Smooth muscle cell (in vitro differentiated cells): ENCODE results near the gene VAC14. TPM values are rescaled to one million over a fixed set of nuclear protein-coding genes. Genes with fewer than 3 reads are reported as not detected.

Source experiments
- DNase-seq: peaks from one replicate; lab custom pipeline; 2025; ENCODE audit not compliant: unreplicated experiment; lab: John Stamatoyannopoulos, UW
- H2AFZ ChIP-seq: fragments of 200-600 bp; sonication (generic); 2 replicates; pipeline ENCODE4 v1.6.0; 2016; ENCODE audit warnings: antibody characterized with exemption, low read depth, mild to moderate bottlenecking
- H3F3A ChIP-seq: fragments of 200-600 bp; sonication (generic); 2 replicates; pipeline ENCODE4 v1.6.0; 2017; ENCODE audit warnings: antibody characterized with exemption, low read depth
- H3K27ac ChIP-seq: fragments of 200-600 bp; sonication (generic); 2 replicates; pipeline ENCODE4 v1.5.1; 2016; ENCODE audit warnings: low read depth, mild to moderate bottlenecking
- H3K27me3 ChIP-seq: fragments of 200-600 bp; sonication (generic); 2 replicates; pipeline ENCODE4 v1.6.1; 2016; ENCODE audit warnings: low read depth, mild to moderate bottlenecking
- H3K36me3 ChIP-seq: fragments of 200-600 bp; sonication (generic); 2 replicates; pipeline ENCODE4 v1.5.1; 2016; ENCODE audit warnings: low read depth
- H3K4me1 ChIP-seq: fragments of 200-600 bp; sonication (generic); 2 replicates; pipeline ENCODE4 v1.5.1; 2016; ENCODE audit warnings: low read depth
- H3K4me2 ChIP-seq: fragments of 200-600 bp; sonication (generic); 2 replicates; pipeline ENCODE4 v1.6.0; 2016; ENCODE audit warnings: mild to moderate bottlenecking
- H3K4me3 ChIP-seq: fragments of 200-600 bp; sonication (generic); 2 replicates; pipeline ENCODE4 v1.5.1; 2016; ENCODE audit warnings: mild to moderate bottlenecking
- H3K79me2 ChIP-seq: fragments of 200-600 bp; sonication (generic); 2 replicates; pipeline ENCODE4 v1.6.0; 2016; ENCODE audit warnings: low read depth, mild to moderate bottlenecking
- H3K9ac ChIP-seq: fragments of 200-600 bp; sonication (generic); 2 replicates; pipeline ENCODE4 v1.6.0; 2016; ENCODE audit warnings: low read depth
- H3K9me3 ChIP-seq: fragments of 200-600 bp; sonication (generic); replicated peaks from 2 replicates; pipeline ENCODE4 v1.5.1; 2016; ENCODE audit warnings: low read depth
- H4K20me1 ChIP-seq: fragments of 200-600 bp; sonication (generic); 2 replicates; pipeline ENCODE4 v1.6.0; 2016; ENCODE audit warnings: low read depth
- WGBS: methylation state at CpG from one replicate; pipeline ENCODE4 v1.1.7; 2016; ENCODE audit warnings: low lambda C conversion rate; 5-methylcytosine and 5-hydroxymethylcytosine counted together
- polyA plus RNA-seq: library from polyadenylated mRNA; unstranded; fragments of >200 nt; fragmentation: Nextera tagmentation; extraction: Ambion mirVana; gene quantifications from 2 replicates; pipeline ENCODE4 v1.2.1, GENCODE V29; 2016
- total RNA-seq: library from RNA; depleted of rRNA; stranded (reverse); fragments of >200 nt; gene quantifications from 2 replicates; pipeline ENCODE4 v1.2.3, GENCODE V29; 2014
- TF ChIP-seq, protein P1 (sequence below): fragments of 200-600 bp; sonication (generic); IDR thresholded peaks from 2 replicates; pipeline ENCODE4 v1.5.1; 2017; ENCODE audit warnings: borderline replicate concordance, mild to moderate bottlenecking, antibody characterized with exemption; ENCODE audit not compliant: insufficient read depth, poor library complexity, severe bottlenecking

Gene VAC14
- total and polyA plus RNA-seq, 2 experiments from 2014 or later, result 27.9 to 52.3 TPM

GRCh38 chr16:70701998-70702397 is 99.0 kb downstream of the VAC14 start:
- peaks cover 10% of the 10 kb centered on the region for H3K4me1 ChIP-seq
- no peak overlapping the region for H2AFZ ChIP-seq
- H3K27me3 ChIP-seq, result no peaks in the 10 kb centered on the region
- peak overlapping the region; percentile 93 for H3K27ac ChIP-seq
- H3K4me3 ChIP-seq, result no peak overlapping the region
- H3K79me2 ChIP-seq, result no peaks in the 10 kb centered on the region
- no peak overlapping the region for H3K9ac ChIP-seq
- H3K36me3 ChIP-seq, result no peaks in the 10 kb centered on the region
- H3K4me2 ChIP-seq, result peak overlapping the region; percentile 42
- TF ChIP-seq, protein P1, sequence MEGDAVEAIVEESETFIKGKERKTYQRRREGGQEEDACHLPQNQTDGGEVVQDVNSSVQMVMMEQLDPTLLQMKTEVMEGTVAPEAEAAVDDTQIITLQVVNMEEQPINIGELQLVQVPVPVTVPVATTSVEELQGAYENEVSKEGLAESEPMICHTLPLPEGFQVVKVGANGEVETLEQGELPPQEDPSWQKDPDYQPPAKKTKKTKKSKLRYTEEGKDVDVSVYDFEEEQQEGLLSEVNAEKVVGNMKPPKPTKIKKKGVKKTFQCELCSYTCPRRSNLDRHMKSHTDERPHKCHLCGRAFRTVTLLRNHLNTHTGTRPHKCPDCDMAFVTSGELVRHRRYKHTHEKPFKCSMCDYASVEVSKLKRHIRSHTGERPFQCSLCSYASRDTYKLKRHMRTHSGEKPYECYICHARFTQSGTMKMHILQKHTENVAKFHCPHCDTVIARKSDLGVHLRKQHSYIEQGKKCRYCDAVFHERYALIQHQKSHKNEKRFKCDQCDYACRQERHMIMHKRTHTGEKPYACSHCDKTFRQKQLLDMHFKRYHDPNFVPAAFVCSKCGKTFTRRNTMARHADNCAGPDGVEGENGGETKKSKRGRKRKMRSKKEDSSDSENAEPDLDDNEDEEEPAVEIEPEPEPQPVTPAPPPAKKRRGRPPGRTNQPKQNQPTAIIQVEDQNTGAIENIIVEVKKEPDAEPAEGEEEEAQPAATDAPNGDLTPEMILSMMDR, result no peak
- DNase-seq, result no peak
- WGBS, result 78% methylated on average over 8 of the region's 8 CpGs
- H4K20me1 ChIP-seq, result no peaks in the 10 kb centered on the region
- H3F3A ChIP-seq, result peaks cover 9% of the 10 kb centered on the region
- no peaks in the 10 kb centered on the region for H3K9me3 ChIP-seq

GRCh38 chr16:70701596-70701995 is 99.4 kb downstream of the VAC14 start:
- Histone ChIP-seq H4K20me1 (no peaks in the 10 kb centered on the region), H3F3A (peaks cover 9% of the 10 kb centered on the region), H3K27me3 (no peaks in the 10 kb centered on the region), H3K4me1 (peaks cover 10% of the 10 kb centered on the region), H3K79me2 (no peaks in the 10 kb centered on the region), H3K4me2 (no peak overlapping the region), H3K36me3 (no peaks in the 10 kb centered on the region), H3K9ac (no peak overlapping the region), H2AFZ (no peak overlapping the region), H3K9me3 (no peaks in the 10 kb centered on the region), H3K27ac (peak overlapping the region; percentile 93), H3K4me3 (no peak overlapping the region)
- TF ChIP-seq, protein P1, result no peak
- DNase-seq, result no peak
- 92% methylated on average over 9 of the region's 9 CpGs for WGBS

DNA sequence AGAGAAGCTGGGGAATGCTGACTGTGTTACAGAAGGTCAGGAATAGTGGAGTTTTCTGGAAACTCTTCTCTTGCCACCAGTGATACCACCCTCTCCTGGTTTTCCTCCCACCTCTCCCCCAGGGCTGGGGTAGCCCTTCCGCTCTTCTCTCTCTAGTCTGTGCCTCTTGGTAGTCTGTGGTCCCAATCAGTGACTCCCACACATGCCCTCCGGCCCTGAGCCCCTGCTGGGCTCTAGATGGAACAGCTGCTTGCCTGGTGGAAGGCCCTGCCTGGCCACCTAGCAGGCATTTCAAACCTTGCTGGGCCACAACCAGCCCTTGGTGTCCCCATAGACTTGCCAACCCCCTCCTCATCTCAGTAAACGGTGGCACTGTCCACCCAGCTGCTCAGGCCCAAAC is 99.9 kb downstream of the VAC14 start:
- Histone ChIP-seq H3K27me3 (no peaks in the 10 kb centered on the region), H3K4me1 (peaks cover 10% of the 10 kb centered on the region), H3K9ac (no peak overlapping the region), H2AFZ (no peak overlapping the region), H3K36me3 (no peaks in the 10 kb centered on the region), H4K20me1 (no peaks in the 10 kb centered on the region), H3K4me2 (no peak overlapping the region), H3K79me2 (no peaks in the 10 kb centered on the region), H3K27ac (no peak overlapping the region), H3K4me3 (no peak overlapping the region), H3K9me3 (no peaks in the 10 kb centered on the region), H3F3A (peaks cover 9% of the 10 kb centered on the region)
- DNase-seq, result no peak
- 77% methylated on average over 3 of the region's 3 CpGs for WGBS
- TF ChIP-seq, protein P1, result no peak
